Trophoblast cell (in vitro differentiated cells and primary cell): ENCODE results near the gene PKP1.

Experiments used
- DNase-seq, 2 donors: peaks; one replicate each; pipeline ENCODE4 v3.0.0-alpha.2; 2016
- H2AFZ ChIP-seq: 2 replicates; pipeline ENCODE4 v1.6.1; 2013; ENCODE audit warnings: low read length, moderate library complexity, mild to moderate bottlenecking; ENCODE audit not compliant: insufficient read depth, poor library complexity
- H2AK5ac ChIP-seq: 2 replicates; pipeline ENCODE4 v1.6.1; 2013; ENCODE audit warnings: mild to moderate bottlenecking, low read length
- H2BK120ac ChIP-seq: 2 replicates; pipeline ENCODE4 v1.6.1; 2013; ENCODE audit warnings: low read length, mild to moderate bottlenecking, moderate library complexity; ENCODE audit not compliant: insufficient read depth, poor library complexity
- H2BK12ac ChIP-seq: 2 replicates; pipeline ENCODE4 v1.6.1; 2013; ENCODE audit warnings: mild to moderate bottlenecking, low read length, moderate library complexity
- H2BK5ac ChIP-seq: 2 replicates; pipeline ENCODE4 v1.6.1; 2013; ENCODE audit warnings: low read length, low read depth, moderate library complexity, mild to moderate bottlenecking; ENCODE audit not compliant: poor library complexity
- H3K14ac ChIP-seq: 2 replicates; pipeline ENCODE4 v1.6.1; 2013; ENCODE audit warnings: mild to moderate bottlenecking, low read length
- H3K18ac ChIP-seq: 2 replicates; pipeline ENCODE4 v1.6.1; 2013; ENCODE audit warnings: mild to moderate bottlenecking, low read length
- H3K23ac ChIP-seq: 2 replicates; pipeline ENCODE4 v1.6.1; 2013; ENCODE audit warnings: low read length
- H3K27ac ChIP-seq: 2 replicates; pipeline ENCODE4 v1.5.1; 2013; ENCODE audit warnings: low read depth, mild to moderate bottlenecking, inconsistent platforms, low read length, moderate library complexity
- H3K27me3 ChIP-seq: 2 replicates; pipeline ENCODE4 v1.6.1; 2013; ENCODE audit warnings: inconsistent platforms, mild to moderate bottlenecking, low read length, moderate library complexity; ENCODE audit not compliant: insufficient read depth
- H3K36me3 ChIP-seq, 2 experiments: 1 replicate in 1 of 2; 2 replicates in 1 of 2; pipeline ENCODE4 v1.6.1; 2013; ENCODE audit warnings: low read length in 2 of 2, mild to moderate bottlenecking in 2 of 2, moderate library complexity in 1 of 2; ENCODE audit not compliant: insufficient read depth in 2 of 2, control insufficient read depth in 1 of 2
- H3K4ac ChIP-seq: 2 replicates; pipeline ENCODE4 v1.6.1; 2013; ENCODE audit warnings: low read depth, mild to moderate bottlenecking, low read length, moderate library complexity
- H3K4me1 ChIP-seq, 2 experiments: 1 replicate in 1 of 2; 2 replicates in 1 of 2; pipeline ENCODE4 v1.6.1; 2013; ENCODE audit warnings: low read length in 2 of 2, mild to moderate bottlenecking in 2 of 2, moderate library complexity in 1 of 2; ENCODE audit not compliant: insufficient read depth in 2 of 2, control insufficient read depth in 1 of 2
- H3K4me2 ChIP-seq: 2 replicates; pipeline ENCODE4 v1.6.1; 2013; ENCODE audit warnings: inconsistent platforms, mild to moderate bottlenecking, low read length, moderate library complexity
- H3K4me3 ChIP-seq: 2 replicates; pipeline ENCODE4 v1.5.1; 2013; ENCODE audit warnings: mild to moderate bottlenecking, low read depth, low read length, inconsistent platforms
- H3K79me1 ChIP-seq: one replicate; pipeline ENCODE4 v1.6.1; 2013; ENCODE audit warnings: low read length
- H3K79me2 ChIP-seq: 2 replicates; pipeline ENCODE4 v1.6.1; 2013; ENCODE audit warnings: low read length, mild to moderate bottlenecking; ENCODE audit not compliant: control insufficient read depth, insufficient read depth, poor library complexity
- H3K9ac ChIP-seq: 2 replicates; pipeline ENCODE4 v1.6.1; 2013; ENCODE audit warnings: mild to moderate bottlenecking, low read length
- H3K9me3 ChIP-seq: 2 replicates; pipeline ENCODE4 v1.6.1; 2013; ENCODE audit warnings: low read depth, mild to moderate bottlenecking, control low read depth, inconsistent platforms, low read length; ENCODE audit not compliant: insufficient read depth
- H4K12ac ChIP-seq: 2 replicates; pipeline ENCODE4 v1.6.1; 2013; ENCODE audit warnings: low read depth, mild to moderate bottlenecking, low read length, moderate library complexity
- H4K8ac ChIP-seq: 2 replicates; pipeline ENCODE4 v1.6.1; 2013; ENCODE audit warnings: low read depth, mild to moderate bottlenecking, low read length, moderate library complexity
- H4K91ac ChIP-seq: one replicate; pipeline ENCODE4 v1.6.1; 2013; ENCODE audit warnings: low read depth, mild to moderate bottlenecking, low read length, moderate library complexity
- WGBS: extraction: QIAGEN DNeasy Blood & Tissue Kit; methylation state at CpG from one replicate; pipeline ENCODE4 v1.1.7; 2013; ENCODE audit warnings: missing lambda C conversion rate; ENCODE audit not compliant: insufficient read length, insufficient coverage; ENCODE audit errors: extremely low coverage; 5-methylcytosine and 5-hydroxymethylcytosine counted together

The PKP1 gene

GRCh38 chr1:201251851-201252430 is 31.4 kb upstream of the PKP1 start:
- no peak overlapping the region for H2AK5ac ChIP-seq
- no peak overlapping the region for H4K8ac ChIP-seq
- no peak overlapping the region for H4K12ac ChIP-seq
- no peak overlapping the region for H3K4me3 ChIP-seq
- H2BK12ac ChIP-seq, result no peak overlapping the region
- no peaks in the 10 kb centered on the region for H3K79me2 ChIP-seq
- no peak overlapping the region for H2BK120ac ChIP-seq
- H3K4me2 ChIP-seq, result no peak overlapping the region
- no peak for DNase-seq
- H2AFZ ChIP-seq, result no peak overlapping the region
- H3K27me3 ChIP-seq, result no peaks in the 10 kb centered on the region
- H4K91ac ChIP-seq, result no peak overlapping the region
- H3K4me1 ChIP-seq, result peaks cover 2 to 4% of the 10 kb centered on the region in 2 experiments
- H3K9ac ChIP-seq, result no peak overlapping the region
- no peak overlapping the region for H3K18ac ChIP-seq
- no CpG with 5 or more reads among the region's 11 CpGs for WGBS
- no peak overlapping the region for H2BK5ac ChIP-seq
- H3K4ac ChIP-seq, result no peak overlapping the region
- no peaks in the 10 kb centered on the region for H3K36me3 ChIP-seq
- H3K23ac ChIP-seq, result no peak overlapping the region
- H3K14ac ChIP-seq, result no peak overlapping the region
- no peaks in the 10 kb centered on the region for H3K79me1 ChIP-seq
- no peak overlapping the region for H3K27ac ChIP-seq
- H3K9me3 ChIP-seq, result peaks cover 2% of the 10 kb centered on the region

DNA sequence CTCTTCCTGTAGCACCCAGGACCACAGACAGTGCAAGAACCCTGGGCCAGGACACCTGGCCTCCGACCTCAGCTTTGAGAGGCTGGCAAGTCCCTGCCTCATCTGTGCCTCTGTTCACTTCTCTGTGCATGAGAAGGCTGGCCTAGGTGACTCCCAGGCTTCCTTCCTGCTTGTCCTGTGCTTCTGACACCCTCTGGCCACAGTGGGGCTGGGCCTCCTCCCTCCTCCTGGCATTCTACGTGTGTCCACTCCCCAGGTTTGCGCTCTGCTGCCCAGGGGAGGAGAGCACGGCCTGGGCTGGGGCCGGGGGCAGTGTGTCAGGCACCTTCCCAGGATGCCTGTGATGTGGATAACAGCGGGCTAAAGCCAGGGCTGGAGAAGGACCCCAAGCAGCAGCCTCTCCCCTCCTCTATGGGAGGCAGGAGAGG is 30.3 kb upstream of the PKP1 start:
- Histone ChIP-seq H3K36me3 (no peaks in the 10 kb centered on the region), H3K18ac (no peak overlapping the region), H2BK5ac (no peak overlapping the region), H3K4me3 (no peak overlapping the region), H4K12ac (no peak overlapping the region), H3K4me2 (no peak overlapping the region), H3K23ac (no peak overlapping the region), H3K79me1 (no peaks in the 10 kb centered on the region), H2BK120ac (no peak overlapping the region), H4K8ac (no peak overlapping the region), H2BK12ac (no peak overlapping the region), H4K91ac (no peak overlapping the region), H2AFZ (no peak overlapping the region), H3K4me1 (peaks cover 2 to 4% of the 10 kb centered on the region in 2 experiments), H3K79me2 (no peaks in the 10 kb centered on the region), H3K27ac (no peak overlapping the region), H3K27me3 (no peaks in the 10 kb centered on the region), H2AK5ac (no peak overlapping the region), H3K9me3 (peaks cover 5% of the 10 kb centered on the region), H3K4ac (no peak overlapping the region), H3K9ac (no peak overlapping the region), H3K14ac (no peak overlapping the region)
- no CpG with 5 or more reads among the region's 6 CpGs for WGBS
- DNase-seq, result no peak

- no peak overlapping the region for H3K27ac ChIP-seq
- no CpG with 5 or more reads among the region's 10 CpGs for WGBS
- H3K79me1 ChIP-seq, result no peaks in the 10 kb centered on the region
- H3K9me3 ChIP-seq, result peaks cover 6% of the 10 kb centered on the region
- no peak overlapping the region for H2AFZ ChIP-seq
- no peak overlapping the region for H2BK5ac ChIP-seq
- no peak overlapping the region for H2BK12ac ChIP-seq
- no peak overlapping the region for H4K8ac ChIP-seq
- H3K4me3 ChIP-seq, result no peak overlapping the region
- H3K4ac ChIP-seq, result no peak overlapping the region
- peaks cover 2 to 4% of the 10 kb centered on the region in 2 experiments for H3K4me1 ChIP-seq
- H3K18ac ChIP-seq, result no peak overlapping the region
- H3K9ac ChIP-seq, result peak overlapping the region; percentile 21
- no peak overlapping the region for H3K14ac ChIP-seq
- H3K23ac ChIP-seq, result no peak overlapping the region
- H3K4me2 ChIP-seq, result no peak overlapping the region
- no peak overlapping the region for H4K12ac ChIP-seq
- no peak overlapping the region for H4K91ac ChIP-seq
- H3K79me2 ChIP-seq, result no peaks in the 10 kb centered on the region
- peak in 1 of 2 donors; percentile 31 for DNase-seq
- H2BK120ac ChIP-seq, result no peak overlapping the region
- H2AK5ac ChIP-seq, result no peak overlapping the region
- no peaks in the 10 kb centered on the region for H3K27me3 ChIP-seq
- H3K36me3 ChIP-seq, result no peaks in the 10 kb centered on the region
Observed at GRCh38 chr1:201253411-201253810, 29.9 kb upstream of the PKP1 start.

DNA sequence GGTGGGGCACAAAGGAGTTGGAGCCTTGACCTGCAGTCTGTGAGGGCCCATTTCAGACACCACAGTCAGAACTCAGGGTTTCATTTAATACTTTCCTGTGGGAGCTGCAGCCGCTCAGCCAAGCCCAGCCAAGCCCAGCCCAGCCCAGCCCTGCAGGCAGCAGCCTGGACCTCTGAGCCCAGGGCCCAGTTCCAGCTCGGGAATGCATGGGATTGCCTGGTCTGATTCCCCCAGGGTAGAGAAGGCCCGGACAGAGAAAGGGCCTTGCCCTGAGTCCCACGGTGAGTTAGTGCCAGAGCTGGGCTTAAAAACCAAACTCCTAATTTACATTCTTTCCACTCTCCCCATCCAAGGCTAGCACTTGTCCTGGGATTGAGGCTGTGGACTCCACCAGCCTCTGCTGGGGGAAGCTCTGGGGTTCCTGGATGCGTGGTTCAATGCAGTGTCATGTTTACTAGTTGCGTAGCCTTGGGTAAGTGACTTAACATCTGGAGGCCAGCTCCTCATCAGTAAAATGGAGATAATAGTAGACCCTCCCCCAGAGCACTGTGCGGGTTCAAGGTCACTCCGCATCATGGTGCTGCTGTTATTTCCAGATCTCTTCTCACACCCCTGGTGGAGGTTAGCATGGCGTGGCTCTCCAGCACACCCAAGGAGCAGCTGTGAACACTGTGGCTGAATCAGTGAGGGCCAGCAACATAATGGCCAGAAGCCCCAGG is 29.2 kb upstream of the PKP1 start:
- no CpG with 5 or more reads among the region's 9 CpGs for WGBS
- H4K12ac ChIP-seq, result no peak overlapping the region
- H3K4ac ChIP-seq, result no peak overlapping the region
- H4K8ac ChIP-seq, result no peak overlapping the region
- H3K27ac ChIP-seq, result no peak overlapping the region
- no peaks in the 10 kb centered on the region for H3K36me3 ChIP-seq
- no peak overlapping the region for H3K4me3 ChIP-seq
- peaks cover 2 to 4% of the 10 kb centered on the region in 2 experiments for H3K4me1 ChIP-seq
- no peaks in the 10 kb centered on the region for H3K79me1 ChIP-seq
- no peak overlapping the region for H3K9ac ChIP-seq
- H2BK120ac ChIP-seq, result no peak overlapping the region
- peak in 1 of 2 donors; percentile 45 for DNase-seq
- no peak overlapping the region for H2BK12ac ChIP-seq
- no peak overlapping the region for H2AFZ ChIP-seq
- H3K23ac ChIP-seq, result no peak overlapping the region
- H3K14ac ChIP-seq, result no peak overlapping the region
- H4K91ac ChIP-seq, result no peak overlapping the region
- peaks cover 9% of the 10 kb centered on the region for H3K9me3 ChIP-seq
- no peak overlapping the region for H3K18ac ChIP-seq
- H2BK5ac ChIP-seq, result no peak overlapping the region
- H3K27me3 ChIP-seq, result no peaks in the 10 kb centered on the region
- no peak overlapping the region for H3K4me2 ChIP-seq
- no peaks in the 10 kb centered on the region for H3K79me2 ChIP-seq
- H2AK5ac ChIP-seq, result no peak overlapping the region
